ENCODE results near the gene RABAC1. TPM values are rescaled to one million over a fixed set of nuclear protein-coding genes. Genes with fewer than 3 reads are reported as not detected.

The RABAC1 gene
- total RNA-seq, 1 donor from 2014 or later: 134 TPM

DNA sequence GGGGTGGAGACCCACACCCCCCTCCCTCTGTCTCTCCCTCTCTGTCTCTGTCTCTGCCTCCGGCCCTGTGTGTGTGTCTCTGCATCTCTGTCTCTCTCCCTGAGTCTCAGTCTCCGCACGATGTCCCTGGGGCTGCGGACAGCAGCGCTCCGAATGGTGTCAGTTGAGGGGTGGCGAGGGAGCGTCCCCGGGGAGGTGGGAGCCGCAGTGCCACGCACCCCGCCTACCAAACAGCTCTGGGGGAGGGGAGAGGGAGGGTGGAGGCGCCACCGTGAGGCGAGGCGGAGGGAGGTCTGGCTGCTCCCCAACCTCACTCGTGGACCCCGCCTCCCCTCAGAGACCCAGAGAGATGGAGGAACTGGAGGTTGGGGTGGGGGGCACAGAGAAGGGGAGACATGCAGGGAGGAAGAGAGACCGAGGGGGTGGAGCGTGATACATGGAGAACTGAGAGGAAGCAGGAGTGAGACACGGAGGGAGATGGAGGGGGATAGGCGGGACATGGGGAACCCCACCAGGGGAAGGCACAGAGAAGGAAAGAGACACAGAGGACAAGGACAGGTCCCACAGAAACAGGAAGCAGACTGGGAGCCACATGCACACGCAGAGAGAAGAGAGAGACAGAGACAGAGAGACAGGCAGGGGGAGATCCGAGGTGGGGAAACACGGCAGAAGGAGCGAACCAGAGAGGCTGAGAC lies 38.1 kb downstream of the RABAC1 start:
- TF ChIP-seq CTCF (IDR thresholded peaks at IDR 0.05): no peak
- peaks cover 62% of the 10 kb centered on the region for H3K27me3 ChIP-seq

DNA sequence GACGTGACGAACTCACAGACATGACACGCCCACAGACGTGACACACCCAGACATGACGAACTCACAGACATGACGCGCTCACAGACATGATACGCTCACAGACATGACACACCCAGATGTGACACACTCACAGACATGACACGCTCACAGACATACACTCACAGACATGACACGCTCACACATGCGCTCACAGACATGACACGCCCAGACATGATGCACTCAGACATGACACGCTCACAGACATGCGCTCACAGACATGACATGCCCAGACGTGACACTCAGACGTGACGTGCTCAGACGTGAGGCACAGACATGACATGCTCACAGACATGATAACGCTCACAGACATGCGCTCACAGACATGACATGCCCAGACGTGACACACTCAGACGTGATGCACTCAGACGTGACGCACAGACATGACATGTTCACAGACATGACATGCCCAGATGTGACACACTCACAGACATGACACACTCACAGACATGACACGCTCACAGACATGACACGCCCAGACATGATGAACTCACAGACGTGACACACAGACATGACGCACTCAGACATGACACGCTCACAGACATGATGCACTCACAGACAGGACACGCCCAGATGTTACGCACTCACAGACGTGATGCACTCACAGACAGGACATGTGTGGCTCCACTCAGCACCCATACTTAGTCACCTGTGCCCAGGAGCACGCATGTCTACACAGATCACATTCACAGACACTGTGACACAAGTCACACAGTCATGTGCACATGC lies 39.0 kb downstream of the RABAC1 start:
- no peak for TF ChIP-seq CTCF (IDR thresholded peaks at IDR 0.05)
- intact Hi-C loops (cut with DNase I): no loop called here
- ATAC-seq (no peak), DNase-seq (no peak)
- H3K27ac ChIP-seq: no peak overlapping the region
- H3K27me3 ChIP-seq: peaks cover 62% of the 10 kb centered on the region
- no peak overlapping the region for H3K4me3 ChIP-seq
- no peaks in the 10 kb centered on the region for H3K4me1 ChIP-seq
- H3K36me3 ChIP-seq: no peaks in the 10 kb centered on the region
- H3K9me3 ChIP-seq: no peaks in the 10 kb centered on the region

More for the DNA sequence above, 38.1 kb downstream of the RABAC1 start:
- DNase-seq (no peak), ATAC-seq (no peak)
- no peaks in the 10 kb centered on the region for H3K4me1 ChIP-seq
- H3K9me3 ChIP-seq: no peaks in the 10 kb centered on the region
- H3K27ac ChIP-seq: no peak overlapping the region
- intact Hi-C loops (cut with DNase I): no loop called here
- no peaks in the 10 kb centered on the region for H3K36me3 ChIP-seq
- no peak overlapping the region for H3K4me3 ChIP-seq

DNA sequence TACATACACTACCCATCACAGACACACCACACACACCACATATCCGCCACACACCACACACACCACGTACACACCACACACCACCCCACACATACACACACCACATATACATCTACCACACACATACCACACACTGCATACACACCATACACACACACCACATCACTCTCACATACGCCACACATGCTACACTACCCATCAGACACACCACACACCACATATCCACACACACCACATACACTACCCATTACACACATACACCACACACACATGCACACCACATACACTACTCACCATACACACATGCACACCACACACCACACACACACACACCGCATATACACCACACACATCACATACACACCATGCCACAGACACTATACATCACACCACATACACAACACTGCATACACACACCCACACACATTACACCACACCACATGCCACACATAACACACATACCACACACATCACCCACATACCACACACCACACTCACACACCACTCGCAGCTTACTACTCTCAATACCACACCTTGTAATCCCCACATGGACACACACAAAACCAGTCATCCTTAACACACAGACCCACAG lies 40.4 kb downstream of the RABAC1 start:
- Histone ChIP-seq H3K36me3 (no peaks in the 10 kb centered on the region), H3K9me3 (no peaks in the 10 kb centered on the region), H3K4me1 (no peaks in the 10 kb centered on the region), H3K27me3 (peaks cover 62% of the 10 kb centered on the region), H3K27ac (no peak overlapping the region), H3K4me3 (no peak overlapping the region)
- no peak for TF ChIP-seq CTCF (IDR thresholded peaks at IDR 0.05)
- no peak for ATAC-seq
- no peak for DNase-seq
- intact Hi-C loops (cut with DNase I): no loop called here

DNA sequence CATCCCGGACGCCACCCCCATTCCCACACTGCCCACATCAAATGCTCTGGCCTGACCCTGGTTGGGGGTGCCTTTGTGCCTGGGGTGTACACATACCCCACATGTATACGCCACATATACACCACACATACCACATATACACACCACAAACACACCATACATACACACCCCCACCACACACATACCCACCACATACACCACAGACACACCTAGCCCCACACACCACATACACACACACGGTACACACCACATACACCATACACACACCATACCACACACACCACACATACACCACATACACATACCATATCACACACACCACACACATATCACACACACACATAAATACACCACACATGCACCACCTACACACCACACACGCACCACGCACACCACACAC lies 41.0 kb downstream of the RABAC1 start:
- Histone ChIP-seq H3K4me3 (no peak overlapping the region), H3K27ac (no peak overlapping the region), H3K9me3 (no peaks in the 10 kb centered on the region), H3K4me1 (no peaks in the 10 kb centered on the region), H3K36me3 (no peaks in the 10 kb centered on the region), H3K27me3 (peaks cover 63% of the 10 kb centered on the region)
- ATAC-seq: no peak
- no peak for DNase-seq
- TF ChIP-seq CTCF (IDR thresholded peaks at IDR 0.05): no peak
- intact Hi-C loops (cut with DNase I): no loop called here

DNA sequence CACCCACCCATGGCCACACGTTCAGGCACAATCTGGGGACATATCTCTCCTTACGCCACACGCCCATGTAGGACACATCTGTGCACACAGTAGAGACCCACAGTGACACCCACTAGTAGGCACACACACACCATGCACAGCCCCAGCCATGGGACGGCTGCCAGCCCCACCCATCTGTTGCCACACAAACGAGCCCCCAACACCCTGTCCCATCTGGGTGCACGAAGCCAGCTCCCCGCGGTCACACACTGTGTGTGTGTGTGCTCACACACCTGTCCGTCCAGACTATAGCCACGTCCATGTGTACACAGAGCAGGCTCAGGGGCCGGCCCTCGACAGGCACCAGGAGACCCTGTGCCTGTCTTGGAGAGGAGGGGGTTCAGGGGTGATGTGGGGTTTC lies 41.4 kb downstream of the RABAC1 start:
- Histone ChIP-seq H3K9me3 (no peaks in the 10 kb centered on the region), H3K36me3 (no peaks in the 10 kb centered on the region), H3K4me1 (no peaks in the 10 kb centered on the region), H3K27ac (no peak overlapping the region), H3K27me3 (peaks cover 62% of the 10 kb centered on the region), H3K4me3 (no peak overlapping the region)
- TF ChIP-seq CTCF (IDR thresholded peaks at IDR 0.05): no peak
- intact Hi-C loops (cut with DNase I): no loop called here
- ATAC-seq: no peak
- no peak for DNase-seq

Measured in upper lobe of right lung (tissue), 1 donor.